Prostate gland (tissue), 2 donors: ENCODE measurements around the gene CFD. TPM values are rescaled to one million over a fixed set of nuclear protein-coding genes. Genes with fewer than 3 reads are reported as not detected.

Experiments
- DNase-seq: peaks from one replicate; pipeline ENCODE4 v3.0.0-alpha.2; 2019; ENCODE audit warnings: low spot score
- H3K27ac ChIP-seq, 2 donors: fragments of 200-600 bp; sonication (generic); 2 replicates each; pipeline ENCODE4 v1.5.1; 2017 to 2019
- H3K27me3 ChIP-seq: fragments of 200-600 bp; sonication (generic); replicated peaks from 2 replicates; pipeline ENCODE4 v1.5.1; 2019; ENCODE audit not compliant: insufficient read depth
- H3K36me3 ChIP-seq, 2 donors: fragments of 200-600 bp; sonication (generic); 1 replicate in 1 of 2; 2 replicates in 1 of 2; pipeline versions ENCODE4 v1.5.1 to v1.8.1; 2017 to 2019
- H3K4me1 ChIP-seq: fragments of 200-600 bp; sonication (generic); replicated peaks from 2 replicates; pipeline ENCODE4 v1.5.1; 2019
- H3K4me3 ChIP-seq, 2 donors: fragments of 200-600 bp; sonication (generic); 2 replicates each; pipeline ENCODE4 v1.5.1; 2017 to 2019
- H3K9me3 ChIP-seq: fragments of 200-600 bp; sonication (generic); 2 replicates; pipeline ENCODE4 v1.5.1; 2017
- POLR2A ChIP-seq: fragments of 450-650 bp; IDR thresholded peaks from one replicate; pipeline ENCODE4 v1.6.1; 2016; ENCODE audit warnings: antibody characterized with exemption, mild to moderate bottlenecking
- POLR2AphosphoS5 ChIP-seq: sonication (generic); formaldehyde crosslinking; IDR thresholded peaks from one replicate; pipeline ENCODE4 v1.6.1; 2017; ENCODE audit warnings: antibody characterized with exemption
- WGBS: methylation state at CpG from one replicate; pipeline ENCODE4 v1.1.5; 2018; 5-methylcytosine and 5-hydroxymethylcytosine counted together
- intact Hi-C: fragments of 100-400 bp; cut with DNase I; formaldehyde crosslinking; loops from one replicate; pipeline ENCODE4 v1.14.2; 2022
- total RNA-seq, 2 donors: library from RNA; depleted of rRNA; stranded (reverse); fragments of >200 nt; gene quantifications; one replicate each; pipeline ENCODE4 v1.1.0, GENCODE V29; 2016
- TF ChIP-seq, protein P1 (sequence below), 4 experiments: fragments of 200-600 bp in 2 of 4; fragments of 450-650 bp in 2 of 4; sonication (generic) in 2 of 4; IDR thresholded peaks; 1 replicate in 3 of 4; 2 replicates in 1 of 4; pipeline ENCODE4 v1.5.1; 2016 to 2019; ENCODE audit warnings: antibody characterized with exemption in 4 of 4, mild to moderate bottlenecking in 2 of 4, moderate library complexity in 2 of 4

Gene CFD
- total RNA-seq, 2 donors from 2014 or later = 92.2 to 167 TPM

DNA sequence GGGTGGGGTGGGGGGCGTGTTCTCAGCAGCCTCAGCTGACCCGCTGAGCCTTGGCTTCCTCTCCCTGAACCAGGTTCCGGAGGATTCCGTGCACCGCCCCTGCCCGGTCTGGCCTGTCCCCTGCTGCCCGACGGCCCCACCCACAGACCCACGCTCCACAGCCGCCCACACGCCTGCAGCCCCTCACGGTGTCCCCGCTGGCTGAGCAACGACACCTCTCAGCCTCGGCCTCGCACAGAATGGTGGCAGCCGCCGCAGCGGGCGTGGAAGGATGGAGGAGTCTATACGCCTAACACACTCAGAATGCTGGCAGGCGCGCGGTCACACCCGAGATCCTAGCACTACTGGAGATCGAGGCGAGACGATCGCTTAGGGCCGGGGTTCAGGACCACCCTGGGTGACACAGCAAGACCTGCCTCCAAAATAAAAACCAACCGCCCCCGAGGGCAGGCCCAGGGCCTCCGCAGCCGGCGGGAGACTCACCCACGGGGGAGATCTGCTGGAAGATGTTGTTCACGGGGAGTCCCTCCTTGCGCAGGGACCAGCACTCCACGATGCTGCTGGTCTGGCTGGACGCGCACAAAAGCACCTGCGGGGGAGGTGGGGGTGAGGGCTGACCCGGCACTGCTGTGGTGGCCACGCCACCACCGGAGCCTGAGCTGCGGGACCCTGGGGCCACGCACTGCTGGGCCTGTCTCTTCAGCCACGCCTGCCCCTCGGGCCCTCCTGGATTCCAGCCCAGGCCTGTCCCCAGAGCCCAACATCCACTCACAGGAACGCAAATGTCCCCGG is 25.2 kb downstream of the CFD start:
- 91% methylated on average over 50 of the region's 51 CpGs for WGBS
- Histone ChIP-seq H3K36me3 (peaks cover 10 to 26% of the 10 kb centered on the region in 2 donors), H3K4me1 (no peaks in the 10 kb centered on the region), H3K27me3 (no peaks in the 10 kb centered on the region), H3K4me3 (no peak overlapping the region), H3K27ac (no peak overlapping the region), H3K9me3 (no peaks in the 10 kb centered on the region)
- intact Hi-C loops = no loop called here
- DNase-seq = no peak
- no peak for TF ChIP-seq POLR2AphosphoS5
- TF ChIP-seq POLR2A = no peak
- TF ChIP-seq, protein P1, sequence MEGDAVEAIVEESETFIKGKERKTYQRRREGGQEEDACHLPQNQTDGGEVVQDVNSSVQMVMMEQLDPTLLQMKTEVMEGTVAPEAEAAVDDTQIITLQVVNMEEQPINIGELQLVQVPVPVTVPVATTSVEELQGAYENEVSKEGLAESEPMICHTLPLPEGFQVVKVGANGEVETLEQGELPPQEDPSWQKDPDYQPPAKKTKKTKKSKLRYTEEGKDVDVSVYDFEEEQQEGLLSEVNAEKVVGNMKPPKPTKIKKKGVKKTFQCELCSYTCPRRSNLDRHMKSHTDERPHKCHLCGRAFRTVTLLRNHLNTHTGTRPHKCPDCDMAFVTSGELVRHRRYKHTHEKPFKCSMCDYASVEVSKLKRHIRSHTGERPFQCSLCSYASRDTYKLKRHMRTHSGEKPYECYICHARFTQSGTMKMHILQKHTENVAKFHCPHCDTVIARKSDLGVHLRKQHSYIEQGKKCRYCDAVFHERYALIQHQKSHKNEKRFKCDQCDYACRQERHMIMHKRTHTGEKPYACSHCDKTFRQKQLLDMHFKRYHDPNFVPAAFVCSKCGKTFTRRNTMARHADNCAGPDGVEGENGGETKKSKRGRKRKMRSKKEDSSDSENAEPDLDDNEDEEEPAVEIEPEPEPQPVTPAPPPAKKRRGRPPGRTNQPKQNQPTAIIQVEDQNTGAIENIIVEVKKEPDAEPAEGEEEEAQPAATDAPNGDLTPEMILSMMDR (IDR thresholded peaks at IDR 0.05) = no peak

DNA sequence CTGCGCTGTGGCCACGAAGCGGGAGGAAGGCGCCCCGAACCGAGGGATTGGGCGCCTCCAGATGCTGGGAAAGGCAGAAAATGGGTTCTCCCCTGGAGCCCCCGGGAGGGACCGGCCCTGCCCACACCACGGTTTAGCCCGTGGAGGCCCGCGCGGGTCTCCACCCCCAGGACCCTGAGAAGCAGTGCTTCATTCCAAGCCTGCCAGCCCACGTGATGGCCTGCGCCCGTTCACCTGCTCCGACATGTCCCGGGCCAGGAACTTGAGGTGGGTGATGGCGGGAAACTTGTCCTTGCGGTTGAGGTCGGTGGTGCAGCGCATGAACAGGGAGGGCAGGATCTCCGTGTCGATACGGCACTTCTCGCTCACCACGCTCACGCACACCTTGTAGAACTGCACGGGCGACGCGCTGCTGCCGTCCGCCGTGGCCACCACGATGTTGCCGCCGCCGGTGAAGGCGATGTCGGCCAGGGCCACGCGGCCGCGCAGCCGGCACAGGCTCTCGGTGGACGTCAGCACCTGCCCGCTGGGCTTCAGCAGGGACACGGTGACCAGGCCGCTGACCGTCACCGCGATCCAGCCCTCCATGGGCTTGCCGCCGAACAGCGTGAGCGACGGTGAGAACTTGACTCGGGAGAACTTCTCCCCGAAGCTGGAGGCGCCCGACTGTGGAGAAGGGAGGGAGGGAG is 26.2 kb downstream of the CFD start:
- Histone ChIP-seq H3K27me3 (no peaks in the 10 kb centered on the region), H3K9me3 (no peaks in the 10 kb centered on the region), H3K36me3 (peaks cover 4 to 22% of the 10 kb centered on the region in 2 donors), H3K4me3 (no peak overlapping the region), H3K27ac (no peak overlapping the region), H3K4me1 (no peaks in the 10 kb centered on the region)
- TF ChIP-seq, protein P1 (IDR thresholded peaks at IDR 0.05) = no peak
- TF ChIP-seq POLR2AphosphoS5 = no peak
- no peak for TF ChIP-seq POLR2A
- no peak for DNase-seq
- WGBS = 93% methylated on average over 57 of the region's 64 CpGs
- intact Hi-C loops = no loop called here

- no peak overlapping the region for H3K27ac ChIP-seq
- H3K4me3 ChIP-seq = no peak overlapping the region
- TF ChIP-seq, protein P1 (IDR thresholded peaks at IDR 0.05) = no peak
- no peak for TF ChIP-seq POLR2AphosphoS5
- no peak for TF ChIP-seq POLR2A
- no peak for DNase-seq
- no peaks in the 10 kb centered on the region for H3K9me3 ChIP-seq
- H3K36me3 ChIP-seq = peaks cover 4 to 14% of the 10 kb centered on the region in 2 donors
- WGBS = 78% methylated on average over 16 of the region's 16 CpGs
- H3K27me3 ChIP-seq = no peaks in the 10 kb centered on the region
- no peaks in the 10 kb centered on the region for H3K4me1 ChIP-seq
- intact Hi-C loops = no loop called here
Measured at GRCh38 chr19:887072-887471, 27.6 kb downstream of the CFD start.

- DNase-seq = no peak
- no peaks in the 10 kb centered on the region for H3K27me3 ChIP-seq
- WGBS = 93% methylated on average over 10 of the region's 10 CpGs
- no peaks in the 10 kb centered on the region for H3K9me3 ChIP-seq
- TF ChIP-seq, protein P1 (IDR thresholded peaks at IDR 0.05) = no peak
- TF ChIP-seq POLR2AphosphoS5 (no peak), POLR2A (no peak)
- no peaks in the 10 kb centered on the region for H3K4me1 ChIP-seq
- H3K4me3 ChIP-seq = no peak overlapping the region
- H3K27ac ChIP-seq = no peak overlapping the region
- intact Hi-C loops = no loop called here
- H3K36me3 ChIP-seq = peaks cover under 1 to 14% of the 10 kb centered on the region in 2 donors
Measured at GRCh38 chr19:887599-887998, 28.1 kb downstream of the CFD start.
